SK-N-SH (cell line): Measurements from ENCODE around the gene BTBD2. TPM values are rescaled to one million over a fixed set of nuclear protein-coding genes. Genes with fewer than 3 reads are reported as not detected.

ENCODE experiments used
- CTCF ChIA-PET: fragments of 300-600, 350-600 bp; formaldehyde crosslinking; extraction: SDS; loops from one replicate; lab custom pipeline; 2021; lab: Yijun Ruan, JAX
- POLR2A ChIA-PET: fragments of 350-600 bp; sonication (Branson Sonifier 250); formaldehyde crosslinking; extraction: SDS; loops from one replicate; lab custom pipeline; 2020; ENCODE audit warnings: antibody characterized with exemption, inconsistent platforms; lab: Yijun Ruan, JAX
- DNase-seq: peaks from one replicate; pipeline ENCODE4 v3.0.0; 2012
- H2AFZ ChIP-seq: fragments of 200-600 bp; sonication (generic); 2 replicates; pipeline ENCODE4 v1.8.1; 2016; ENCODE audit warnings: antibody characterized with exemption, mild to moderate bottlenecking, low read depth
- H3F3A ChIP-seq: fragments of 200-600 bp; sonication (generic); replicated peaks from 2 replicates; pipeline ENCODE3; 2016; ENCODE audit warnings: antibody characterized with exemption, mild to moderate bottlenecking; ENCODE audit not compliant: insufficient read depth
- H3K27ac ChIP-seq, 2 experiments: fragments of 200-500 bp in 1 of 2; fragments of 200-600 bp in 1 of 2; sonication (Bioruptor generic) in 1 of 2; sonication (generic), shearing (Covaris generic) in 1 of 2; 2 replicates each; pipeline versions ENCODE4 v1.5.1 to v1.6.1; 2014 to 2016; ENCODE audit warnings: low read depth in 2 of 2, inconsistent platforms in 1 of 2, low read length in 1 of 2, mild to moderate bottlenecking in 1 of 2, mixed read lengths in 1 of 2
- H3K27me3 ChIP-seq: fragments of 200-600 bp; sonication (generic), shearing (Covaris generic); 2 replicates; pipeline ENCODE4 v1.6.1; 2016; ENCODE audit warnings: mixed run types; ENCODE audit not compliant: insufficient read depth
- H3K36me3 ChIP-seq, 2 experiments: fragments of 200-500 bp in 1 of 2; fragments of 200-600 bp in 1 of 2; sonication (Bioruptor generic) in 1 of 2; sonication (generic) in 1 of 2; replicated peaks in 1 of 2; 2 replicates each; pipeline versions ENCODE3 to v1.5.1; 2014 to 2016; ENCODE audit warnings: low read length in 1 of 2, mild to moderate bottlenecking in 1 of 2; ENCODE audit not compliant: insufficient read depth in 2 of 2, control insufficient read depth in 1 of 2
- H3K4me1 ChIP-seq, 2 experiments: fragments of 200-500 bp in 1 of 2; fragments of 200-600 bp in 1 of 2; sonication (Bioruptor generic) in 1 of 2; sonication (generic), shearing (Covaris generic) in 1 of 2; 2 replicates each; pipeline versions ENCODE4 v1.5.1 to v1.6.1; 2014 to 2016; ENCODE audit warnings: low read depth in 1 of 2, low read length in 1 of 2, mixed run types in 1 of 2; ENCODE audit not compliant: insufficient read depth in 2 of 2, control insufficient read depth in 1 of 2
- H3K4me2 ChIP-seq: fragments of 200-600 bp; sonication (generic), shearing (Covaris generic); 2 replicates; pipeline ENCODE4 v1.6.1; 2017; ENCODE audit warnings: mixed run types
- H3K4me3 ChIP-seq, 2 experiments: fragments of 200-500 bp in 1 of 2; fragments of 200-600 bp in 1 of 2; sonication (Bioruptor generic) in 1 of 2; sonication (generic), shearing (Covaris generic) in 1 of 2; 2 replicates each; pipeline versions ENCODE4 v1.5.1 to v1.8.1; 2014 to 2016; ENCODE audit warnings: low read depth in 2 of 2, inconsistent platforms in 1 of 2, low read length in 1 of 2, mild to moderate bottlenecking in 1 of 2, mixed read lengths in 1 of 2, moderate library complexity in 1 of 2
- H3K79me2 ChIP-seq: fragments of 200-600 bp; sonication (generic); 2 replicates; pipeline ENCODE4 v1.8.1; 2017; ENCODE audit warnings: mild to moderate bottlenecking; ENCODE audit not compliant: insufficient read depth
- H3K9ac ChIP-seq: fragments of 200-600 bp; sonication (generic); 2 replicates; pipeline ENCODE4 v1.6.1; 2017; ENCODE audit warnings: mixed run types
- H3K9me2 ChIP-seq: fragments of 200-600 bp; sonication (generic); 2 replicates; pipeline ENCODE4 v1.6.1; 2017; ENCODE audit warnings: mixed run types
- H3K9me3 ChIP-seq: fragments of 200-600 bp; sonication (generic); 2 replicates; pipeline ENCODE4 v1.6.1; 2017; ENCODE audit warnings: mixed run types, mild to moderate bottlenecking, moderate library complexity
- H4K20me1 ChIP-seq: fragments of 200-600 bp; sonication (generic); 2 replicates; pipeline ENCODE4 v1.6.1; 2017; ENCODE audit warnings: mild to moderate bottlenecking, mixed run types; ENCODE audit not compliant: insufficient read depth
- CTCF ChIP-seq: fragments of 200-600 bp; sonication (generic); IDR thresholded peaks from 2 replicates; pipeline ENCODE4 v1.6.1; 2017; ENCODE audit warnings: antibody characterized with exemption, mild to moderate bottlenecking, moderate library complexity
- ELF1 ChIP-seq: IDR thresholded peaks from 2 replicates; pipeline ENCODE4 v1.4.0; 2012
- FOSL2 ChIP-seq: IDR thresholded peaks from 2 replicates; pipeline ENCODE4 v1.4.0; 2012; ENCODE audit warnings: low read depth, mild to moderate bottlenecking, moderate library complexity, borderline replicate concordance
- GABPA ChIP-seq: IDR thresholded peaks from 2 replicates; pipeline ENCODE4 v1.4.0; 2012; ENCODE audit warnings: low read depth, mild to moderate bottlenecking
- GATA2 ChIP-seq: sonication (generic); formaldehyde crosslinking; IDR thresholded peaks from 2 replicates; pipeline ENCODE4 v1.5.0; 2020; ENCODE audit warnings: mild to moderate bottlenecking, missing genetic modification reagents
- PBX3 ChIP-seq: IDR thresholded peaks from 2 replicates; pipeline ENCODE4; 2012
- RAD21 ChIP-seq: IDR thresholded peaks from 2 replicates; pipeline ENCODE4 v1.6.1; 2012; ENCODE audit warnings: mild to moderate bottlenecking, low read length
- SIN3A ChIP-seq: IDR thresholded peaks from 2 replicates; pipeline ENCODE4 v1.6.1; 2012; ENCODE audit warnings: low read depth, mild to moderate bottlenecking, low read length, moderate library complexity, borderline replicate concordance
- TEAD4 ChIP-seq: IDR thresholded peaks from 2 replicates; pipeline ENCODE4 v1.4.0; 2012; ENCODE audit warnings: mild to moderate bottlenecking, borderline replicate concordance; ENCODE audit not compliant: insufficient read depth
- YY1 ChIP-seq: IDR thresholded peaks from 2 replicates; pipeline ENCODE4 v1.4.0; 2012; ENCODE audit warnings: low read depth, mild to moderate bottlenecking
- WGBS: methylation state at CpG from one replicate; pipeline ENCODE4 v1.1.6; 2017; ENCODE audit warnings: low lambda C conversion rate; 5-methylcytosine and 5-hydroxymethylcytosine counted together
- polyA plus RNA-seq, 3 experiments: library from polyadenylated mRNA; depleted of rRNA; stranded (reverse); fragments of >200 nt; gene quantifications; 2 replicates each; pipeline ENCODE4 v1.2.3, GENCODE V29; 2012
- TF ChIP-seq, protein P1 (sequence below): fragments of 150-350 bp; IDR thresholded peaks from 2 replicates; pipeline ENCODE4 v1.6.1; 2016; ENCODE audit warnings: mild to moderate bottlenecking, low read depth, low read length

Gene BTBD2
- polyA plus RNA-seq, 1 of the 3 experiments (the other 2 are of a cell fraction): 66.8 TPM

DNA sequence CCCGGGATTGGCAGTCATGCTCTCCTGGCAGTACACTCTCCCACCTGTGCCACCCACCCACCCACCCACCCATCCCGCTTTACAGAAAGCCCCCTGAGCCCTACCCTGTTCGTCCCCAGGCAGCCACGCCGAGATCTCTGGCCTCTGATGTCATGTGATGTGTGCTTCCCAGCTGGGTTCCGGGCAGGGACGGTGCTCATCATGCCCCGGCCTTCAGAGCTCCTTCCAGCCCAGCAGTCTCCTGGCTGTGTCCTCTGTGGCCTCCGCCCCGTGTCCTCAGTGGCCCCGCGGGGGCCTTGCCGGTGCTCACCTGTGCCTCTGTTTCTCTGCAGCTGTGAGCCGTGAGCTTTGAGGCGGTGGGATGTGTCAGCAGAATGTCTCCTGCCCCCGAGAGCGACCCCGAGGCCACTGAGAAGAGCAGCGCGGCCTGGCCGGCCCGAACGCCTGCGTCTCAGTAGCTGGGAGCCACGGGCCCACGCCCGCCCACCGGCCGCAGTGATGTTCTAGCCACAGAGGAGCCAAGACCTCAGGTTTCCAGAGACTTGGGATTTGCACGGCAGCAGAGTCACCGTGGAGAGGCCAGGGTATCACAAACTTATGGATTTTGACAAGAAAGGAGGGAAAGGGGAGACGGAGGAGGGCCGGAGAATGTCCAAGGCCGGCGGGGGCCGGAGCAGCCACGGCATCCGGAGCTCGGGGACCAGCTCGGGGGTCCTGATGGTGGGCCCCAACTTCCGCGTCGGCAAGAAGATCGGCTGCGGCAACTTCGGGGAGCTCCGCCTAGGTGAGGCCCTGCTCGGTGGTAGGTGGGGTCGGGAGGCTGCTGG, 46.1 kb downstream of the BTBD2 start:
- no peak for TF ChIP-seq PBX3
- TF ChIP-seq GABPA: no peak
- no peak for TF ChIP-seq SIN3A
- no peak for TF ChIP-seq RAD21
- no peak for TF ChIP-seq FOSL2
- TF ChIP-seq CTCF: no peak
- TF ChIP-seq ELF1: no peak
- TF ChIP-seq, protein P1, sequence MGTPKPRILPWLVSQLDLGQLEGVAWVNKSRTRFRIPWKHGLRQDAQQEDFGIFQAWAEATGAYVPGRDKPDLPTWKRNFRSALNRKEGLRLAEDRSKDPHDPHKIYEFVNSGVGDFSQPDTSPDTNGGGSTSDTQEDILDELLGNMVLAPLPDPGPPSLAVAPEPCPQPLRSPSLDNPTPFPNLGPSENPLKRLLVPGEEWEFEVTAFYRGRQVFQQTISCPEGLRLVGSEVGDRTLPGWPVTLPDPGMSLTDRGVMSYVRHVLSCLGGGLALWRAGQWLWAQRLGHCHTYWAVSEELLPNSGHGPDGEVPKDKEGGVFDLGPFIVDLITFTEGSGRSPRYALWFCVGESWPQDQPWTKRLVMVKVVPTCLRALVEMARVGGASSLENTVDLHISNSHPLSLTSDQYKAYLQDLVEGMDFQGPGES: no peak
- no peak for TF ChIP-seq YY1
- no peak for TF ChIP-seq GATA2 (CRISPR knock-in tag)
- TF ChIP-seq TEAD4: no peak
- POLR2A ChIA-PET: no interaction called here

More for the DNA sequence above, 46.1 kb downstream of the BTBD2 start:
- Histone ChIP-seq H3F3A (no peaks in the 10 kb centered on the region), H3K27me3 (no peaks in the 10 kb centered on the region), H4K20me1 (peaks cover 34% of the 10 kb centered on the region), H3K4me3 (no peak overlapping the region), H2AFZ (no peak overlapping the region), H3K79me2 (peaks cover 41% of the 10 kb centered on the region; the same call in 1 of the 2 replicates), H3K36me3 (peaks cover 5 to 13% of the 10 kb centered on the region in 2 experiments), H3K27ac (no peak overlapping the region), H3K9me3 (no peaks in the 10 kb centered on the region), H3K4me1 (no peaks in the 10 kb centered on the region; a peak in 1 of 4 replicates), H3K4me2 (no peak overlapping the region), H3K9me2 (no peaks in the 10 kb centered on the region), H3K9ac (no peak overlapping the region)
- WGBS: 98% methylated on average over 35 of the region's 49 CpGs
- no peak for DNase-seq
- CTCF ChIA-PET: interaction anchor here (2.6 kb wide), 1 partner anchor 23 kb away, joined by 7 read pairs; no protein-coding TSS in a partner anchor
